Mammary epithelial cell (primary cell): ENCODE results near the gene BRINP1.

Source experiments
- EZH2 ChIP-seq: IDR thresholded peaks from 2 replicates; pipeline ENCODE4 v1.6.1; 2012; ENCODE audit warnings: low read length, inconsistent platforms, borderline replicate concordance
- TF ChIP-seq, protein P1 (sequence below), 2 donors: IDR thresholded peaks in 1 of 2; conservative IDR thresholded peaks in 1 of 2; 2 replicates each; pipeline ENCODE4 v1.5.1; 2011 to 2012; ENCODE audit warnings: inconsistent platforms in 2 of 2, low read length in 2 of 2, mild to moderate bottlenecking in 2 of 2, control low read depth in 1 of 2, low read depth in 1 of 2; ENCODE audit not compliant: insufficient read depth in 1 of 2; ENCODE audit errors: extremely low read depth in 1 of 2

DNA sequence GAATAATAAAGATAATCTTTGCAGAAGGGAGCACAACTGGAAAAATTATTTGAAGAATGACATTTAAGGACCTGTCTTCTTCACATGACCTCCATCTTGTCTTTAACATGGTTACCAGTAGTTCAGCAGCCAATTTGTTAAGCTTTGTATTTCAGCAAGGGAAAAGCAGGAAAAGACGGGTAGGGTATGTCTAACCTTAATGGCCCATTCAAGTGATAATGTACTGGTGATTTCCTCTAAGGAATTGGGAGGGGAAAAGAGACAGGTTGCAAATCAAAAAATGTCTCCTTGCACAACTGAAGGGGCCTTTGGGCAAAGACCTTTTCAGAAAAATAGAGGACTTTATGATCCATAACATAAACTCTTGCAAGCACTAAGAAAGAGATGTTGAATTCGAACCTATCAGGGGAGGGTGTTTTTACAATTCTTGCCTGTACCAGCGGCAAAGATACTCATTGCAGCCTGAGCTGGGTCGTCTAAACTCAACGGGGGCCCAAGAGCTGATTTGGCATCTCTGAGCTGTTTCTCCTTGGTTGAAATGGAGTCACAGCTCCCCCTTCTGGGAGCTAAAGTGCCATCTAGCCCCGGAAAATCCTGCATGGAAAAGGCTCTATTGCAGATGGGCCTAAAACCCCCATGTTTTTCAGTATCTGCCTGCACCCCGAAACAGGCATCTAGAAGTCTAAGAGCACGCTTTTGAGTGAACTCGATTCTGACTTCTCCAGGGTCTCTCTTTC is 3.8 kb downstream of the BRINP1 start:
- TF ChIP-seq, protein P1, sequence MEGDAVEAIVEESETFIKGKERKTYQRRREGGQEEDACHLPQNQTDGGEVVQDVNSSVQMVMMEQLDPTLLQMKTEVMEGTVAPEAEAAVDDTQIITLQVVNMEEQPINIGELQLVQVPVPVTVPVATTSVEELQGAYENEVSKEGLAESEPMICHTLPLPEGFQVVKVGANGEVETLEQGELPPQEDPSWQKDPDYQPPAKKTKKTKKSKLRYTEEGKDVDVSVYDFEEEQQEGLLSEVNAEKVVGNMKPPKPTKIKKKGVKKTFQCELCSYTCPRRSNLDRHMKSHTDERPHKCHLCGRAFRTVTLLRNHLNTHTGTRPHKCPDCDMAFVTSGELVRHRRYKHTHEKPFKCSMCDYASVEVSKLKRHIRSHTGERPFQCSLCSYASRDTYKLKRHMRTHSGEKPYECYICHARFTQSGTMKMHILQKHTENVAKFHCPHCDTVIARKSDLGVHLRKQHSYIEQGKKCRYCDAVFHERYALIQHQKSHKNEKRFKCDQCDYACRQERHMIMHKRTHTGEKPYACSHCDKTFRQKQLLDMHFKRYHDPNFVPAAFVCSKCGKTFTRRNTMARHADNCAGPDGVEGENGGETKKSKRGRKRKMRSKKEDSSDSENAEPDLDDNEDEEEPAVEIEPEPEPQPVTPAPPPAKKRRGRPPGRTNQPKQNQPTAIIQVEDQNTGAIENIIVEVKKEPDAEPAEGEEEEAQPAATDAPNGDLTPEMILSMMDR (conservative IDR thresholded peaks at IDR 0.05 in 1 of 2, IDR thresholded peaks at IDR 0.05 in 1 of 2; ENCODE audit: extremely low read depth in 1 of 2, insufficient read depth in 1 of 2, low read depth in 1 of 2, low read length in 2 of 2) = peak; percentile 59 to 83
- TF ChIP-seq EZH2 = no peak
